PC-3 (cell line): ENCODE measurements around the gene REST. TPM values are rescaled to one million over a fixed set of nuclear protein-coding genes. Genes with fewer than 3 reads are reported as not detected.
"Not testable (repeated sequence)": the region's sequence is repeated elsewhere in the genome, so short reads cannot be mapped to it uniquely, and the experiment has no call there.

ENCODE experiments used
- ATAC-seq: fragments of 200-7000 bp; cut with Tn5 transposase; 2 replicates; pipeline ENCODE4 v1.9.1; 2020; ENCODE audit warnings: mild to moderate bottlenecking, moderate library complexity
- BruUV-seq: library from RNA; stranded (reverse); fragments of 400-500 nt; replicated peaks from 2 replicates; lab custom pipeline; 2021; lab: Mats Ljungman, UMichigan
- CTCF ChIA-PET: fragments of 300-600 bp; sonication (Branson Sonifier 250); formaldehyde crosslinking; loops from one replicate; lab custom pipeline; 2022; ENCODE audit warnings: antibody characterized with exemption; lab: Charles Lee
- POLR2A ChIA-PET: fragments of 300-600 bp; sonication (Branson Sonifier 250); formaldehyde crosslinking; loops from one replicate; lab custom pipeline; 2022; ENCODE audit warnings: antibody characterized with exemption; ENCODE audit not compliant: unreplicated experiment; lab: Charles Lee
- DNase-seq: peaks from one replicate; pipeline ENCODE4 v3.0.0-alpha.2; 2015
- H2AFZ ChIP-seq: fragments of 300-600 bp; sonication (generic); 2 replicates; pipeline ENCODE4 v1.6.0; 2016; ENCODE audit warnings: antibody characterized with exemption, low read length
- H3F3A ChIP-seq: fragments of 300-600 bp; sonication (generic); one replicate; pipeline ENCODE4 v1.6.0; 2017; ENCODE audit warnings: antibody characterized with exemption, low read length, control low read depth, mild to moderate bottlenecking; ENCODE audit not compliant: unreplicated experiment
- H3K27ac ChIP-seq: fragments of 300-600 bp; sonication (generic); 2 replicates; pipeline ENCODE4 v1.5.1; 2016; ENCODE audit warnings: mild to moderate bottlenecking, low read length
- H3K27me3 ChIP-seq: fragments of 300-600 bp; sonication (generic); 2 replicates; pipeline ENCODE4 v1.6.1; 2016; ENCODE audit warnings: low read length, mixed read lengths
- H3K36me3 ChIP-seq: fragments of 300-600 bp; sonication (generic); 2 replicates; pipeline ENCODE4 v1.6.1; 2016; ENCODE audit warnings: low read depth, mixed run types, low read length, mixed read lengths
- H3K4me1 ChIP-seq: fragments of 300-600 bp; sonication (generic); 2 replicates; pipeline ENCODE4 v1.5.1; 2016; ENCODE audit warnings: low read length; ENCODE audit not compliant: insufficient read depth
- H3K4me2 ChIP-seq: fragments of 300-600 bp; sonication (generic); 2 replicates; pipeline ENCODE4 v1.6.0; 2016; ENCODE audit warnings: low read length
- H3K4me3 ChIP-seq: fragments of 300-600 bp; sonication (generic); 2 replicates; pipeline ENCODE4 v1.5.1; 2016; ENCODE audit warnings: mild to moderate bottlenecking, low read length, mixed read lengths
- H3K79me2 ChIP-seq: fragments of 300-600 bp; sonication (generic); 2 replicates; pipeline ENCODE4 v1.6.1; 2017; ENCODE audit warnings: low read length, mixed read lengths
- H3K9ac ChIP-seq: fragments of 300-600 bp; sonication (generic); 2 replicates; pipeline ENCODE4 v1.6.0; 2016; ENCODE audit warnings: mild to moderate bottlenecking, low read length
- H3K9me2 ChIP-seq: fragments of 300-600 bp; sonication (generic); replicated peaks from 2 replicates; pipeline ENCODE4 v1.6.1; 2016; ENCODE audit warnings: mixed run types, low read length, mixed read lengths
- H3K9me3 ChIP-seq: fragments of 300-600 bp; sonication (generic); 2 replicates; pipeline ENCODE4 v1.6.1; 2016; ENCODE audit warnings: low read length, mixed read lengths
- H4K20me1 ChIP-seq: fragments of 300-600 bp; sonication (generic); 2 replicates; pipeline ENCODE4 v1.6.1; 2016; ENCODE audit warnings: low read length, mixed read lengths
- EZH2 ChIP-seq: fragments of 300-600 bp; sonication (generic); IDR thresholded peaks from one replicate; pipeline ENCODE4 v1.6.1; 2017; ENCODE audit warnings: antibody characterized with exemption, mild to moderate bottlenecking, low read length; ENCODE audit not compliant: unreplicated experiment
- EZH2phosphoT487 ChIP-seq: fragments of 300-600 bp; sonication (generic); IDR thresholded peaks from 2 replicates; pipeline ENCODE4 v1.6.1; 2018; ENCODE audit warnings: mild to moderate bottlenecking, antibody characterized with exemption, low read length, borderline replicate concordance
- intact Hi-C: fragments of 100-400 bp; cut with micrococcal nuclease; formaldehyde crosslinking; loops from 2 replicates; pipeline ENCODE4 v1.9.0; 2023
- total RNA-seq: library from RNA; depleted of rRNA; stranded (reverse); fragments of >200 nt; gene quantifications from 2 replicates; pipeline ENCODE4 v1.2.3, GENCODE V29; 2014
- TF ChIP-seq, protein P1 (sequence below): fragments of 300-600 bp; sonication (generic); conservative IDR thresholded peaks from 2 replicates; pipeline ENCODE4 v1.5.1; 2017; ENCODE audit warnings: antibody characterized with exemption, low read depth, mild to moderate bottlenecking, low read length

Gene REST
- total RNA-seq, 1 experiment from 2014 or later = 22.4 TPM

DNA sequence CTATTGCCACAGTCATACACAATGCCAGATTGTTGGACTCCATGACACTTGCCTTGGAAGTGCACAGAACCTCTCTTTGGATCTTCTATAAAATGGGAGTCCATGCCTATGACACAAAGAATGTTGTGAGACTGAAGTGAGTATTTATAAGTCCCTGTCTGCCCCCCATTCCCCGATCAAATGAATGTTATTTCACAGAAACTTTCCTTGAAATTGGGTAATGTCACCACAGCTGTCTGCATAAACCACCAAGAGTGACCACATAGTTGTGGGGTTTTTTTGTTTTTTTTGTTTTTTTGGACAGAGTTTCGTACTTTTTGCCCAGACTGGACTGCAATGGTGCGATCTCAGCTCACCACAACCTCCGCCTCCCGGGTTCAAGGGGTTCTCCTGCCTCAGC is 27.1 kb upstream of the REST start:
- no peak overlapping the region for H3K4me3 ChIP-seq
- no peak overlapping the region for H2AFZ ChIP-seq
- no peaks in the 10 kb centered on the region for H3K9me3 ChIP-seq
- ATAC-seq (no peak), DNase-seq (no peak)
- H3K27me3 ChIP-seq = no peaks in the 10 kb centered on the region
- H3K4me1 ChIP-seq = no peaks in the 10 kb centered on the region
- POLR2A ChIA-PET = no interaction called here
- no peaks in the 10 kb centered on the region for H3K36me3 ChIP-seq
- no peaks in the 10 kb centered on the region for H3K9me2 ChIP-seq
- no peak overlapping the region for H3K27ac ChIP-seq
- no peak overlapping the region for H3K4me2 ChIP-seq
- TF ChIP-seq EZH2phosphoT487 = no peak
- TF ChIP-seq, protein P1, sequence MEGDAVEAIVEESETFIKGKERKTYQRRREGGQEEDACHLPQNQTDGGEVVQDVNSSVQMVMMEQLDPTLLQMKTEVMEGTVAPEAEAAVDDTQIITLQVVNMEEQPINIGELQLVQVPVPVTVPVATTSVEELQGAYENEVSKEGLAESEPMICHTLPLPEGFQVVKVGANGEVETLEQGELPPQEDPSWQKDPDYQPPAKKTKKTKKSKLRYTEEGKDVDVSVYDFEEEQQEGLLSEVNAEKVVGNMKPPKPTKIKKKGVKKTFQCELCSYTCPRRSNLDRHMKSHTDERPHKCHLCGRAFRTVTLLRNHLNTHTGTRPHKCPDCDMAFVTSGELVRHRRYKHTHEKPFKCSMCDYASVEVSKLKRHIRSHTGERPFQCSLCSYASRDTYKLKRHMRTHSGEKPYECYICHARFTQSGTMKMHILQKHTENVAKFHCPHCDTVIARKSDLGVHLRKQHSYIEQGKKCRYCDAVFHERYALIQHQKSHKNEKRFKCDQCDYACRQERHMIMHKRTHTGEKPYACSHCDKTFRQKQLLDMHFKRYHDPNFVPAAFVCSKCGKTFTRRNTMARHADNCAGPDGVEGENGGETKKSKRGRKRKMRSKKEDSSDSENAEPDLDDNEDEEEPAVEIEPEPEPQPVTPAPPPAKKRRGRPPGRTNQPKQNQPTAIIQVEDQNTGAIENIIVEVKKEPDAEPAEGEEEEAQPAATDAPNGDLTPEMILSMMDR = no peak
- no peak for TF ChIP-seq EZH2
- H3K79me2 ChIP-seq = no peaks in the 10 kb centered on the region
- no TSS peak for BruUV-seq
- intact Hi-C loops = no loop called here
- H3F3A ChIP-seq = no peaks in the 10 kb centered on the region
- CTCF ChIA-PET = no interaction called here
- H3K9ac ChIP-seq = no peak overlapping the region
- H4K20me1 ChIP-seq = no peaks in the 10 kb centered on the region

DNA sequence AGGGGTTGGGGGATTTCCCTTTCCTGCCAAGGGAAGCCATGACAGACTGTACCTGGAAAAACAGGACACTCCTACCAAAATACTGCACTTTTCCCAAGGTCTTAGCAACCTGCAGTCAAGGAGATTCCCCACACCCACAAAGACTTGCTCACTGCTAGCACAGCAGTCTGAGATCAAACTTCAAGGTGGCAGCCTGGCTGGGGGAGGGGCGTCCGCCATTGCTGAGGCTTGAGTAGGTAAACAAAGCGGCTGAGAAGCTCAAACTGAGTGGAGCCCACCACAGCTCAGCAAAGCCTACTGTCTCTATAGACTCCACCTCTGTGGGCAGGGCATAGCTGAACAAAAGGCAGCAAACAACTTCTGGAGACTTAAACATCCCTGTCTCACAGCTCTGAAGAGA is 23.2 kb upstream of the REST start:
- POLR2A ChIA-PET, intact Hi-C loops, H3K27me3 ChIP-seq, H3K36me3 ChIP-seq, BruUV-seq, ATAC-seq, H3K9ac ChIP-seq, H3K27ac ChIP-seq, DNase-seq, H3K9me3 ChIP-seq, H3F3A ChIP-seq, CTCF ChIA-PET, H4K20me1 ChIP-seq, H3K79me2 ChIP-seq, H3K4me1 ChIP-seq, H3K9me2 ChIP-seq, H3K4me3 ChIP-seq: not testable (repeated sequence)
- 0 out of 2 replicates have a peak overlapping the region, but pooled peaks have one; percentile 20 for H2AFZ ChIP-seq
- H3K4me2 ChIP-seq = peak overlapping the region; percentile 28; the same call in 1 of the 2 replicates

DNA sequence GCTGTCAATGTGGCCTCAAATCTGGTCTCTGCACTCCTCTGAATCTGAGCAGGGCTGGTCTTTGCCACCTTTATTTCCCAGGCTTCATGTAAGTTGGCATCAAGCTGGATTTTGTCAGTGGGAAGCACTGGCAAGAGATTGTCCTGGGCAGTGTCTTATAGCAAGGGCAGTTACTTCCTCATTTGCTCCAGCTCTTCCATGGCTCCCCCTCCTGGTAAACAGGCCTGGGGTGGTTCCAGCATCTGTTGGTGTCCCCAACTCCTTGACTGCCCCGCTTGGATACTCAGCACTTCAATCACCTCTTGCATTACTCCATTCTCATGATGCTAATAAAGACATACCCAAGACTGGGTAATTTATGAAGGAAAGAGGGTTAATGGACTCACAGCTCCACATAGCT is 15.0 kb upstream of the REST start:
- Histone ChIP-seq H3K4me2 (no peak overlapping the region), H3K27me3 (no peaks in the 10 kb centered on the region), H3K4me3 (no peak overlapping the region), H4K20me1 (no peaks in the 10 kb centered on the region), H3K9me2 (no peaks in the 10 kb centered on the region), H3K9me3 (no peaks in the 10 kb centered on the region), H3K4me1 (no peaks in the 10 kb centered on the region), H3K9ac (no peak overlapping the region), H3K36me3 (no peaks in the 10 kb centered on the region), H3F3A (no peaks in the 10 kb centered on the region), H3K79me2 (no peaks in the 10 kb centered on the region), H2AFZ (no peak overlapping the region), H3K27ac (no peak overlapping the region)
- ChIA-PET CTCF (interaction anchor here (0.6 kb wide), 1 partner anchor 62 kb away, joined by 4 read pairs; no protein-coding TSS in a partner anchor), POLR2A (no interaction called here)
- TF ChIP-seq EZH2phosphoT487 = no peak
- TF ChIP-seq, protein P1 = 0 out of 2 replicates have a peak, but pooled peaks have one; percentile 17
- no peak for TF ChIP-seq EZH2
- DNase-seq (no peak), ATAC-seq (no peak)
- intact Hi-C loops = no loop called here
- no TSS peak for BruUV-seq

DNA sequence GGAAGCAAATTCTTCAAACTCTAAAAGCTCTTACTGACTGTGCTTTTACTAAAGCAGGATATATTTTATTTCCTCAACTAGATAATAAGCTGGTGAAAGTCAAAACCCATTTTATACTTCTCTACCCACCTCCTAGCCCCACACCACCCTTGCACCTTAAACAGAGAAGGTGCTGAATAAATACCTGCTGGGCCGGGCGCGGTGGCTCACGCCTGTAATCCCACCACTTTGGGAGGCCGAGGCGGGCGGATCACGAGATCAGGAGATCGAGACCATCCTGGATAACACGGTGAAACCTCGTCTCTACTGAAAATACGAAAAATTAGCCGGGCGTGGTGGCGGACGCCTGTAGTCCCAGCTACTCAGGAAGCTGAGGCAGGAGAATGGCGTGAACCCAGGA is 9.9 kb upstream of the REST start:
- H3K27ac ChIP-seq, BruUV-seq, H3K9me2 ChIP-seq, H3K4me2 ChIP-seq, H3K4me3 ChIP-seq, CTCF ChIA-PET, H3K9me3 ChIP-seq, intact Hi-C loops, H3K27me3 ChIP-seq, H3K4me1 ChIP-seq, H3K9ac ChIP-seq, H3K36me3 ChIP-seq, H3K79me2 ChIP-seq, H3F3A ChIP-seq, ATAC-seq, H4K20me1 ChIP-seq, POLR2A ChIA-PET, H2AFZ ChIP-seq, DNase-seq: not testable (repeated sequence)

DNA sequence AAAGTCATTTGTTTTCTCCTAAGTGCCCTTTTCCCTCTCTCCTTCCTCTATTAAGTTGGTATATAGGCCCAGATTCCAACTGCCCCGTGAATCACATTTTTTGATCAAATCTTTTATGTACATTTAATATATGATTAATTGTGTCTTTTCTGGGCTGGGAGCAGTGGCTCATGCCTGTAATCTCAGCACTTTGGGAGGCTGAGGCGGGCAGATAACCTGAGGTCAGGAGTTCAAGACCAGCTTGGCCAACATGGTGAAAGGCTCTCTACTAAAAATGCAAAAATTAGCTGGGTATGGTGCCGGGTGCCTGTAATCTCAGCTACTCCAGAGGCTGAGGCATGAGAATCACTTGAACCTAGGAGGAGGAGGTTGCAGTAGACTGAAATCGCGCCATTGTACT is 7.5 kb upstream of the REST start:
- DNase-seq, H3K27me3 ChIP-seq, H3K4me2 ChIP-seq, CTCF ChIA-PET, H3F3A ChIP-seq, BruUV-seq, H4K20me1 ChIP-seq, H3K27ac ChIP-seq, H3K4me3 ChIP-seq, POLR2A ChIA-PET, H3K79me2 ChIP-seq, ATAC-seq, H3K9ac ChIP-seq, H2AFZ ChIP-seq, H3K36me3 ChIP-seq, H3K4me1 ChIP-seq, H3K9me3 ChIP-seq, H3K9me2 ChIP-seq: not testable (repeated sequence)
- intact Hi-C loops = loop anchor here (10.0 kb wide), 1 partner anchor 465 kb away; the partner anchor contains the start of genes PAICS and PPAT
